GM20000 (cell line): ENCODE results near the gene CPNE4.

Experiments
- DNase-seq: peaks from one replicate; pipeline ENCODE4 v3.0.0; 2012; ENCODE audit warnings: low spot score
- TF ChIP-seq, protein P1 (sequence below): IDR thresholded peaks from 2 replicates; pipeline ENCODE4 v1.5.1; 2012; ENCODE audit warnings: mild to moderate bottlenecking, control low read depth; ENCODE audit errors: extremely low read depth, missing control alignments

The CPNE4 gene

DNA sequence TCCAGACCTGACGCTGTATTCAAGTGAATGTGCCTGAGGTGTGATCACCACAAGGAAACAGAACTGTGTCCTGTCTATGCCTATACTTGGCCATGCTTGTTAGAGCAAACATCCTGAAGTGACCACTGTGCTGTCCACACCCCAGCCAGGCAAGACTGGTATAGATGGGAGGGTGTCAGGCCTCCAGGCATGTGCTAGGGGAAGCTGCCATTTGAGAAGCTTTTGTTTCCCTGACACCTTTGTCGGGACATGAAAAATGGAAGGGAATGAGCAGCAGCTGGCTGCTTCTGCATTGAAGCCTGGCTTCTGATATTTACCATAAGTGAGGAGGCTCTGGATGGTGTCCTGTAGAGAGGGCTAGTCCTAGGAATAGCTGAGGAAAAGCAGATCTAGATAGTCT lies 106.2 kb downstream of the CPNE4 start:
- no peak for DNase-seq
- TF ChIP-seq, protein P1, sequence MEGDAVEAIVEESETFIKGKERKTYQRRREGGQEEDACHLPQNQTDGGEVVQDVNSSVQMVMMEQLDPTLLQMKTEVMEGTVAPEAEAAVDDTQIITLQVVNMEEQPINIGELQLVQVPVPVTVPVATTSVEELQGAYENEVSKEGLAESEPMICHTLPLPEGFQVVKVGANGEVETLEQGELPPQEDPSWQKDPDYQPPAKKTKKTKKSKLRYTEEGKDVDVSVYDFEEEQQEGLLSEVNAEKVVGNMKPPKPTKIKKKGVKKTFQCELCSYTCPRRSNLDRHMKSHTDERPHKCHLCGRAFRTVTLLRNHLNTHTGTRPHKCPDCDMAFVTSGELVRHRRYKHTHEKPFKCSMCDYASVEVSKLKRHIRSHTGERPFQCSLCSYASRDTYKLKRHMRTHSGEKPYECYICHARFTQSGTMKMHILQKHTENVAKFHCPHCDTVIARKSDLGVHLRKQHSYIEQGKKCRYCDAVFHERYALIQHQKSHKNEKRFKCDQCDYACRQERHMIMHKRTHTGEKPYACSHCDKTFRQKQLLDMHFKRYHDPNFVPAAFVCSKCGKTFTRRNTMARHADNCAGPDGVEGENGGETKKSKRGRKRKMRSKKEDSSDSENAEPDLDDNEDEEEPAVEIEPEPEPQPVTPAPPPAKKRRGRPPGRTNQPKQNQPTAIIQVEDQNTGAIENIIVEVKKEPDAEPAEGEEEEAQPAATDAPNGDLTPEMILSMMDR, result no peak

DNA sequence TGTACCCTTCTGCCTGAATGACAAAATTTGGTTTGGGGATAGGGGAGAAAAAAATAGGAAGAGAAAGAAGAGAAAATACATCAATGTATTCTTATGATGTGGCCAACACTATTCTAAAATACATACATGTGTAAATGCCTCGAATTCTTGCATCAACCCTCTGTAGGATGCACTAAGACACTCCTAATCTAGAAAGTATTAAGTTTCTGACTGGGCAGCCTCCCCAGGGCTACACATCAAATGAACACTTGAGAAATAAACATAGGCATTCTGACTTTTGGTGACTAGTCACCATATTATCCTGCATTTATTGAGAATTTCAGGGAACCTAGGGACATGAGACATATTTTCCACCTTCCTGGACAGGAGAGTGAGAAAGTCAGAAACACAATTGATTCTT lies 109.2 kb downstream of the CPNE4 start:
- TF ChIP-seq, protein P1, result no peak
- no peak for DNase-seq

DNA sequence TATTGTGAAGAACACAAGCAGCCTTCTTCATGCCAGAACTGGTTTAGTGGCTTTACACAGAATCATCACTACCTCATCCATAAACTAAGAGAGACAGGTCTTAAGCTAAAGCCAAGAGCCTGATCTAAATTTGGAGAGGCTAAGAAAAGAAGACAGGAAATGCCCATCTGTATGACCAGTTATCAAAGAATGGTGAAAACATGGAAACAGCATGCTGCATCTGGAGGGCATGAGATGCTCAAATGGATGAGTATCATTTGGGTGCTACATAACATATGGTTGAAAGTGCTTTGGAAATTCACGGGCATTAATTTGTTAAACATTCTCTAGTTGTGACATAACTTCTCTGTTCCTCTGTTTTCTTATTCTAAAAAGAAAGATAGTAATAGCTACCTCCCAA lies 112.5 kb downstream of the CPNE4 start:
- TF ChIP-seq, protein P1, result no peak

DNA sequence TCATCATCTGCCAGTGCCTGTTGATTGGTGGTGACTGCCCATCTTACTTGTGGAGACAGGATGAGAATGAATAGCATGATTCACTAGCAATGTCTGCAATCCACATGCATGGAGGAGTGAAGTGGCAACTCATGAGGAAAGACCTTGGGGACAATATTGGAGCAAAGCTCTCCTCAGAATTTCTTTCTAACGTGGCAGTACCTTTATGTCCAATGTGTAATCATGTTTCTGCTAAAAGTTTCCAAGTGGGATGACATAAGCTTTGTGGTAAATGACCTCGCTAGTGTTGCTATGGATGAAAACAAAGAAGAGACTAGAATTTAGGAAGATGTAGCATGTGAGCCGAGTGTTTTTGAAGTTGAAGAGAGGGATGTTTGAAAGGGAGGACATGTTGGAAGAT lies 117.8 kb downstream of the CPNE4 start:
- TF ChIP-seq, protein P1, result no peak
- DNase-seq, result no peak

More for the DNA sequence above, 112.5 kb downstream of the CPNE4 start:
- DNase-seq, result no peak

DNA sequence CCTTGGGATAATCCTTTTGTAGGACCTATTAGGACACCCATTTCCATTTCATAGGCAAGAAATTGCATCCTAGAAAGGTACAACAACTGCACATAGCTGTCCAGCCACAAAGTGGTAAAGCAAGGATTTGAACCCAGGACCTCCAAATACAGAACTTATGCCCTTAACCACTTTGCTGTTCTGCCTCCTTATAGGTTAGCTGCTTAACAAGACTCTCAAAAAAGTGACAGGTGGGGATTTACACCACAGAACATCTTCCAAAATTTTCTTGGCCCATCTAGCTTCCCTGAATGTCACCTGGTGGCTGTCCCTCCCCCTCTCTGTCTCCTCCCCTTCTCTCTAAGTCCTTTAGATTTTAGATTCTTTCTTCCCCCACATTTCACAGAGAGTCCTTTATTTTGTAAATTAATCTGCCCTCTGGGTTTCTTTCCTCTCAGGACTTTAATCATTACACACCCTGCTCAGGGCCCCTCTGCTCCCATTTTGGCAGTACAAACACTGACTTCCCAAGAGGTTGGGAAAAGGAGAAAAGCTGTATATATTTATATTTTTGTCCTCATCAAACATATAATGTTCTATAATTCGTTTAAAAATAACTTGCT lies 120.6 kb downstream of the CPNE4 start:
- no peak for DNase-seq
- TF ChIP-seq, protein P1, result no peak

DNA sequence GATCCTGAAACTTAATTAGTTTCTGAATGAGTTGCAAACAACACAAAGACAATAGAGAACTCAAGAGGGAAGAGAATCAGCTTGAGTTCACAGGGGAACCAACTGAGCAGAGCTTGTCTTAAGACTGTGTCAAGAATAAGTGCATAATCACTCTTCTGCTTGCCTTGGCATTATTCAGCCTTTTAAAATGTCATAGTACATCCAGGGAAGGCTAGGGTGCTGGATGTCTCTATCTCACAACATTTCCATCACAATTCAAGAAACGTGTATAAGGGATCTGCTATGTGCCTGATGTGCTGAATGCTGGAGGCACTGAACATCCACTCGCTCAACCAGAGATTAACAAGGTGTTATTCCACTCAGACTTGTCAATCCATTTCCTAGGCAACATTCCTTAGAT lies 122.6 kb downstream of the CPNE4 start:
- TF ChIP-seq, protein P1, result no peak
- no peak for DNase-seq

DNA sequence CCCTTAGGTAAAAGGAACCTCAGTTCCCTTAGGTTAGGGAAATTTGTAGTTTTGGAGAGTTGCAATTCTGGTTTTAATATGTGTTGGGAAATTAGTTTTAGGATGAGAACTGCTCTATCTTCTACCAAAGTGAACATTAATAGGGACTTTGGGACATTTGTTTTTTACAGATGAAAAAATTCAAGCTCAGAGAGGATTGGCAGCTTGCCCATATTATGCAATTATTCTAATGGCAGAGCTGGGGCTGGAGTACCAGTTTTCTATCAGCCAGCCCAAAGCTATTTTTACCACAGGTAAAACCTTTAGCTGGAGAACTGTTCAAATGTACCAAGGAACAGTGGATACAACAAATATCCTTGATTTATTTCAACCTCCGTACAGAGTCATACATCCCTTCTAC lies 127.0 kb downstream of the CPNE4 start:
- no peak for DNase-seq
- TF ChIP-seq, protein P1, result no peak
